HG03342 (cell line): Measurements from ENCODE around the gene DFFB.
"Not testable (repeated sequence)": the region's sequence is repeated elsewhere in the genome, so short reads cannot be mapped to it uniquely, and the experiment has no call there.

Experiments used
- ATAC-seq: cut with Tn5 transposase; IDR thresholded peaks from one replicate; pipeline ENCODE4 v1.9.1; 2021; ENCODE audit warnings: mild to moderate bottlenecking, moderate library complexity; ENCODE audit not compliant: unreplicated experiment

Gene DFFB

GRCh38 chr1:3907031-3907534, 49.8 kb downstream of the DFFB start:
- ATAC-seq: no peak

- no peak for ATAC-seq
These were observed 50.4 kb downstream of the DFFB start for GRCh38 chr1:3907621-3908165.

- no peak for ATAC-seq
These were observed 51.7 kb downstream of the DFFB start for GRCh38 chr1:3908886-3909517.

GRCh38 chr1:3909615-3910014, 52.3 kb downstream of the DFFB start:
- no peak for ATAC-seq

- ATAC-seq: no peak
These were observed 52.9 kb downstream of the DFFB start for GRCh38 chr1:3910049-3910731.

- ATAC-seq: no peak
These were observed 53.9 kb downstream of the DFFB start for GRCh38 chr1:3910857-3911845.

- no peak for ATAC-seq
These were observed 54.9 kb downstream of the DFFB start for GRCh38 chr1:3911981-3912808.

- ATAC-seq: no peak
These were observed 55.8 kb downstream of the DFFB start for GRCh38 chr1:3912809-3913685.

- ATAC-seq: no peak
These were observed 57.1 kb downstream of the DFFB start for GRCh38 chr1:3914331-3914851.

- no peak for ATAC-seq
These were observed 57.6 kb downstream of the DFFB start for GRCh38 chr1:3914911-3915310.

- ATAC-seq: no peak
These were observed 58.4 kb downstream of the DFFB start for GRCh38 chr1:3915551-3916121.

GRCh38 chr1:3917761-3918160, 60.5 kb downstream of the DFFB start:
- ATAC-seq: no peak

- not testable (repeated sequence) for ATAC-seq
These were observed 61.1 kb downstream of the DFFB start for GRCh38 chr1:3918359-3918758.

GRCh38 chr1:3918966-3919611, 61.8 kb downstream of the DFFB start:
- no peak for ATAC-seq

GRCh38 chr1:3919706-3920105, 62.4 kb downstream of the DFFB start:
- no peak for ATAC-seq

- ATAC-seq: no peak
These were observed 64.5 kb downstream of the DFFB start for GRCh38 chr1:3921765-3922164.

GRCh38 chr1:3922201-3922725, 65.0 kb downstream of the DFFB start:
- no peak for ATAC-seq

GRCh38 chr1:3922851-3923250, 65.6 kb downstream of the DFFB start:
- no peak for ATAC-seq
